Muscle of back (tissue), 11 donors: Measurements from ENCODE around the gene GATB. TPM values are rescaled to one million over a fixed set of nuclear protein-coding genes. Genes with fewer than 3 reads are reported as not detected.
A peak's percentile ranks its signal among the peaks of the same experiment; 100 is the strongest.
"Not testable (repeated sequence)": the region's sequence is repeated elsewhere in the genome, so short reads cannot be mapped to it uniquely, and the experiment has no call there.

Experiments used
- DNase-seq, 3 donors: peaks; one replicate each; pipeline versions ENCODE4 v3.0.0 to v3.0.0-alpha.2; 2013
- polyA plus RNA-seq, 10 donors: library from polyadenylated mRNA; unstranded; fragments of 120-200 nt; gene quantifications; one replicate each; pipeline ENCODE4 v1.2.1, GENCODE V29; 2013; ENCODE audit not compliant: insufficient read length in 10 of 10

The GATB gene
- polyA plus RNA-seq, 10 donors, result 18.3 to 24.0 (median 21.2) TPM

GRCh38 chr4:151736361-151736760 lies 24.4 kb downstream of the GATB start:
- DNase-seq, result no peak

DNA sequence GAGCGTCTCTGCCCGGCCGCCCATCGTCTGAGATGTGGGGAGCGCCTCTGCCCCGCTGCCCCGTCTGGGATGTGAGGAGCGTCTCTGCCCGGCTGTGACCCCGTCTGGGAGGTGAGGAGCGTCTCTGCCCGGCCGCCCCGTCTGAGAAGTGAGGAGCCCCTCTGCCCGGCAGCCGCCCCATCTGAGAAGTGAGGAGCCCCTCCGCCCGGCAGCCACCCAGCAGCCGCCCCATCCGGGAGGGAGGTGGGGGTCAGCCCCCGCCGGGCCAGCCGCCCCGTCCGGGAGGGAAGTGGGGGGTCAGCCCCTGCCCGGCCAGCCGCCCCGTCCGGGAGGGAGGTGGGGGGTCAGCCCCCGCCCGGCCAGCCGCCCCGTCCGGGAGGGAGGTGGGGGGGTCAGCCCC lies 29.1 kb downstream of the GATB start:
- not testable (repeated sequence) for DNase-seq

DNA sequence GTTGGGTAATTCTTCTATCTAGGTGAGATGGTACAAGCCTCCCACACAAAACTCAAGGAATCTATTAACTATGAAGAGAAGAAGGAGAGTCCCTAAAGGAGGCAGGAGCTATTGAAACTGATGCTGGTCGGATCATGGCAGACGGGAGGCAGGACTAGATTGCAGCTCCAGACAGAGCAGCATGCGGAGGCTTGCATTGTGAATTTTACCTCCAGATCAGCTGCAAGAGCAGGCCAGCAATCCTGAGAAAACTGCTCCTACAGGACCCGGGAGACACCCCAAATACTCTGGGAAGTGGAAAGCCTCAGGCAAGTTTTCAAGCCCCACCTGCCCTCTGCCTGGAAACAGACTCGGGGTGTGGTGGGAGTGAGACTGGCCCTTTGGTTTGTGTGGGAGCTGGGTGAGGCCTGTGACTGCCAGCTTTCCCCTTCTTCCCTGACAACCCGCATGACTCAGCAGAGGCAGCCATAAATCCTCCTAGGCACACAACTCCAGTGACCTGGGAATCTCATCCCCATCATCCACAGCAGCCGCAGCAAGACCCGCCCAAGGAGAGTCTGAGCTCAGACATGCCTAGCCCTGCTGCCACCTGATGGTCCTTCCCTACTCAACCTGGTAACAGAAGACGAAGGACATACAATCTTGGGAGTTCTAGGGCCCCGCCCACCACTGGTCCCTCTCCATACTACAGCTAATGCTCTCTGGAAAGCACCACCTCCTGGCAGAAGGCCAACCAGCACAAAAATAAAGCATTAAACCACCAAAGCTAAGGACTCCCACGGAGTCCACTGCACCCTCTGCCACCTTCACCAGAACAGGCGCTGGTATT lies 30.9 kb downstream of the GATB start:
- no peak for DNase-seq

GRCh38 chr4:151728679-151729078 lies 32.1 kb downstream of the GATB start:
- no peak for DNase-seq

DNA sequence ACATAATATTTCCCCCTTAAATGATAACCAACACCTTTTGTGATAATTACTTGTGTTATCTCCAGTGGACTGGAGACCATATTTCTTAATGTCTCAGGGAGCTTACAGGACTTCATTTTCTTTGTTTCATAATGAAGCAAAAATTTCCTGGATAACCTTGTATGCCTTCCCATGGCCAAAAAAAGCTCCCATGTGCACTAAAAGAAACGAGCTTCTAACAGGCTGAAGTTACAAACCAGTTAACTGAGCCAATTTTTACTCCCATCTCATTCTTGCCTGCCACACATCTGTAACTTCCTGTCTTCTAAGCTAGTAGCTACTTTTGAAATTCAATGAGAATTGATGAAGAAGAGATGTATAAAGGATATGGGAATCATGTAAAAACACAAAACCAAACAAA lies 32.8 kb downstream of the GATB start:
- peak in 2 of 3 donors; percentile 10 to 67 for DNase-seq

- DNase-seq, result no peak
Measured at GRCh38 chr4:151727365-151727764, 33.4 kb downstream of the GATB start.

- DNase-seq, result no peak
Measured at GRCh38 chr4:151725087-151725486, 35.7 kb downstream of the GATB start.

DNA sequence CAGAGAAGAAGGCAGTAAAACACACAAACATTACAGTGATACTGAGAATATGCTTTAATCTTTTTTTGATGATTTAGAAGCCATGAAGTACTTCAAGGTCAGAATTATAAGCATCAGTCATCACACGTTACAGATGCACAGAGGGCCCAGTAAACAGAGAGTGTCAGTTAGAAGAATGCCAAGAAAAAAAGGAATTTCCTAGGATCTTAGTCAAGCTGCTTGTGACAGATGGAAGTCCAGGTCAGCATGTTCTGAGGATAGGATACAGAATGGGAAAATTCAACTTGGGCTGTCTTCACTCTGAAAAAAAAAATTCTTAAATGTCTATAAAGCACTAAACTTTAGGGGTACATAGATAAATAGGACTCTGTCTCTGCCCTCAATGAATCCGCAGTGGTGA lies 38.9 kb downstream of the GATB start:
- no peak for DNase-seq

DNA sequence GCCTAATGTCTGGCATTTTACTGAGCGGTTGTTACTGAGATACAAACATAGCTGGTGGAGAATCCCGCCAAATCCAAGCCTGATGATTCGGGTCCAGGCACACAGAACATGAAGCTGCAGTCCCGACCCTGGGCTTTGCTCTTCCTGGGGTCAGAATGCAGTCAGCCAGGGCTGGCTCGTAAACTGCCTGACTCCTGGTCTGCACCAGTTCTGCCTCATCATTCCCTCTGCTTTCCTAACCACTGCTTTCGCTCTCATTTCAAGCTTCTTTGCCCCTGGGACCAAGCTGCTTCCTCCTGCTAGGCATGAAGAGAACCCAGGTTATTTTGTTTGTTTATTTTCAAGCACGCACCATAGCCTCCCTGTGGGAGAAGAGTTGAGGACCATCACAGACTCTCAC lies 39.3 kb downstream of the GATB start:
- peak in 1 of 3 donors; percentile 51 for DNase-seq

GRCh38 chr4:151719956-151720334 lies 40.9 kb downstream of the GATB start:
- DNase-seq, result no peak

GRCh38 chr4:151718984-151719955 lies 41.5 kb downstream of the GATB start:
- no peak for DNase-seq

GRCh38 chr4:151717909-151718628 lies 42.7 kb downstream of the GATB start:
- no peak for DNase-seq

DNA sequence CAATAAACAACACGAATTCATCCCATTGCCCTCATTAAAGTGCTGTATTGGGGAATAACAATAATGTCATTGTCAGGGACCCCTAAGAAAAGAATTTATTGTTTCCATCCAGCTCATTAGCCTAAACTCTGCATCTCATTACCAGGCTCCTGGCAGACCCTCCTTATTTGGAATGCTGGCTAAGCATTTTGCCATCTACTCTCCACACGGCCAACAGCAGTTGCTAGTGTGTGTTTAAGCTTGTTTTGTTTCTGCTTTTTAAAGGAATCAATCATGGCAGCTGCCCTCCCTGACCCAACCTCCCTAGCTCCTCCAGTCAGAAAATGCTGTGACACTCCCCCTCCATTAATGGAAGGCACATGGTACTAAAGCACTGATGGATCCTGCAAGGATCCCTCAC lies 43.5 kb downstream of the GATB start:
- no peak for DNase-seq

- no peak for DNase-seq
Measured at GRCh38 chr4:151716324-151716723, 44.5 kb downstream of the GATB start.

DNA sequence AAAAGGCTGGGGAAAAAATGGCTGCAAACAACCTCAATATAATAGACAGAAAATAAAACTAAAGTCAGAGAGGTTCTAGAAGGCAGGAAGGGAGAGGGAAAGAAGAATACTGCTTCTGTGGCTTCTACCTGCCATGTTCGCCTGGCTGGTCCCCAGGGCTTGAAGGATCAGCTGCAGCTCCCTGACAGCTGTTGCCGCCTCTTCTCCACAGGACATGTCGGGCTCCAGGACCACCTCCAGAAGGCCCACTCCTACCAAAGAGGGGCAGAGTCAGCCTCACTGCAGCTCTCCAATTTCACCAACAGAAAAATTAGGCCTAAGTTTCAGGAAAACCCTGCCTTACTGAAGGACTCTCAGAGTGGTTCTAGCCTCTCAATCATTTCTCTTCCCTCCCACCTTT lies 44.9 kb downstream of the GATB start:
- DNase-seq, result no peak

DNA sequence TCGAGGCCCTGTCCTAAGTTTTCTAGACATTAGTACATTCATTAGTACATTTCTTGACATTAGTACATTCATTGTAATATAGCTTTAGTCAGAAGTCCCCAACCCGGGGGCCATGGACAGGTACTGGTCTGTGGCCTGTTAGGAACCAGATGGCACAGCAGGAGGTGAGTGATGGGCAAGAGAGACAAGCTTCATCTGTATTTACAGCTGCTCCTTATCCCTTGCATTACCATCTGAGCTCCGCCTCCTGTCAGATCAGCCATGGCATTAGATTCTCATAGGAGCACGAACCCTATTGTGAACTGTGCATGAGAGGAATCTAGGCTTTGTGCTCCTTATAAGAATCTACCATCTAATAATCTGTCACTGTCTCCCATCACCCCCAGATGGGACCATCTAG lies 48.0 kb downstream of the GATB start:
- no peak for DNase-seq

- DNase-seq, result no peak
Measured at GRCh38 chr4:151711646-151712045, 49.2 kb downstream of the GATB start.

GRCh38 chr4:151709587-151709986 lies 51.2 kb downstream of the GATB start:
- no peak for DNase-seq

GRCh38 chr4:151709071-151709470 lies 51.7 kb downstream of the GATB start:
- no peak for DNase-seq

DNA sequence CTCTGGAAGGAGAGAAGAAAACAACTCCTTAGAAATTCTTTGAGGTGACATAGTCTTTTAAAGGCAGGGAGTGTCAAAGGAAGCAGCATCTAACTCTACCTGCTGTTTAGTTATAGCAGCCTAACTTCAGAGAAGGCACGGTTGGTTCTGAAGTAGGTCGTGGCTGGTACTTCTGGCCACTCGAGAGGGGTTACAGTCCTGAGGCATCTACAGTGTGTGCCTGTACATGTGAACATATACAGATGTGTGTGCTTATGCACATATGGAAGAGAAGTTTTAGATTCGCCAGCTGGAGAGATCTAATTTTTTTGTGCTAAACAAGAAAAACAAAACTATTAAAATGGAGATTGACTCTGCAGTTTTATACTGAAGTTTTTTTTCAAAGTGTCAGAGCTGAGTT lies 52.7 kb downstream of the GATB start:
- no peak for DNase-seq

DNA sequence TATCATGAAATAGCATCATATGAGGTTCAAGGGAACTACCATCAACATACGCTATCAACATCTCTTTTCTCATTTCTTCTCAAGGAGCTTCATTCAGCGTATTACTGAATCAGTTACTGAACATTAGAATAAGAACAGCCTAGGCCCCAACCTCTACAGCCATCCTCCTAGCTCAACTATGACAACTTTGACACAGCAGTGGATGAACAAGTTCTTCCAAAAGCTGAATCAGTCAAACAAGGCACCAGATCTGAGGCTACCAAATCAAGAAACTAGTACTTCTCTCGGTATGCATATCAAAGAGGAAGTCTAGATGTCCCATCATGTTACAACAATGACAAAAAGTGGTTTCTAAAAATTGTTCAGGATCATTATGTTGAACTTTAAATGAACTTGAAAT lies 57.4 kb downstream of the GATB start:
- DNase-seq, result no peak

DNA sequence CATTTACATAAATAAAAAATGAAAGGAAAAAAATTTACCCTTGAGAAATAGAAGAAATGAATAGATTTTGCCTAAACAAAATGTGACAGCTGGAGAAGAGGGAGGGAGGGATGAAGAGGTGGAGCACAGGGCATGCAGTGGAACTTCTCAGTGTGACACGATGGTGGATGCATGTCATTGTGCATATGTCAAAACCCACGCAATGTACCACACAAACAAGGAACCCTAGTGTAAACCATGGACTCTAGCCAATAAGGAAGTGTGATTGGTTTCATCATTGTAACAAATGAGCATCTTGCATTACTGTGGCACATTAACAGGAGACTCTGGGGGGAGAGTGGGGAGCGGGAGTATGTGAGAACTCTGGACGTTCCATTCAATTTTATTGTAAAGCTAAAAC lies 58.6 kb downstream of the GATB start:
- DNase-seq, result no peak
